RKO (cell line): Measurements from ENCODE around the gene CREBZF.
"Not testable (repeated sequence)": the region's sequence is repeated elsewhere in the genome, so short reads cannot be mapped to it uniquely, and the experiment has no call there.

Experiments
- DNase-seq: peaks from one replicate; pipeline ENCODE4 v3.0.0-alpha.2; 2016; ENCODE audit warnings: low spot score

The CREBZF gene

GRCh38 chr11:85626496-85626895, 38.4 kb downstream of the CREBZF start:
- DNase-seq = no peak

GRCh38 chr11:85620256-85620655, 44.7 kb downstream of the CREBZF start:
- DNase-seq = no peak

GRCh38 chr11:85619499-85619898, 45.4 kb downstream of the CREBZF start:
- no peak for DNase-seq

GRCh38 chr11:85611643-85612042, 53.3 kb downstream of the CREBZF start:
- not testable (repeated sequence) for DNase-seq
